Jurkat, Clone E6-1 (cell line): ENCODE data around the gene RUVBL1.

ENCODE experiments used
- DNase-seq: peaks from one replicate; pipeline ENCODE4 v3.0.0-alpha.2; 2011; ENCODE audit warnings: low read depth, low spot score
- H3K4me3 ChIP-seq: 2 replicates; pipeline ENCODE4 v1.5.1; 2011; ENCODE audit warnings: mild to moderate bottlenecking, low read length, control low read depth, moderate library complexity

RUVBL1 gene

GRCh38 chr3:128144512-128145187, 21.0 kb upstream of the RUVBL1 start:
- DNase-seq, result no peak
- no peak overlapping the region for H3K4me3 ChIP-seq

DNA sequence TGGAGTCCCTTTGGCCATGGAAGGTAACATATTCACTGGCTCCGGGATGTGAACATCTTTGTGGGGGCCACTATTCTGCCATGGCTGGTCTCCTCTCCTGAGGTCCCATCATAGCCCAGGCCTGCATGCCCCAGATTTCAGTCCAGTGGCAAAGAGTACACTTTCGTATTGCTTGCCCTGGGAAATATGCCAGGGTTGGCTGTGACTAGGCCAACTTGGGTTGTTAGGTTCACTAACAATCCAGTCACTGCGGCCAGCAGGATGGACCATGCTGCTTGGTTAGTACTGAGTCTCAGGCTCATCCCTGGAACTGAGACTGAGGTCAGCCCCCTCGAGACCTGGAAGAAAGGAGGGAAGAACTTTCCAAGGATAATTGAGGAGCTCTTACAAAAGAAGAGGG, 19.9 kb upstream of the RUVBL1 start:
- no peak for DNase-seq
- no peak overlapping the region for H3K4me3 ChIP-seq

GRCh38 chr3:128133273-128133883, 9.8 kb upstream of the RUVBL1 start:
- no peak overlapping the region for H3K4me3 ChIP-seq
- DNase-seq, result peak; percentile 44

DNA sequence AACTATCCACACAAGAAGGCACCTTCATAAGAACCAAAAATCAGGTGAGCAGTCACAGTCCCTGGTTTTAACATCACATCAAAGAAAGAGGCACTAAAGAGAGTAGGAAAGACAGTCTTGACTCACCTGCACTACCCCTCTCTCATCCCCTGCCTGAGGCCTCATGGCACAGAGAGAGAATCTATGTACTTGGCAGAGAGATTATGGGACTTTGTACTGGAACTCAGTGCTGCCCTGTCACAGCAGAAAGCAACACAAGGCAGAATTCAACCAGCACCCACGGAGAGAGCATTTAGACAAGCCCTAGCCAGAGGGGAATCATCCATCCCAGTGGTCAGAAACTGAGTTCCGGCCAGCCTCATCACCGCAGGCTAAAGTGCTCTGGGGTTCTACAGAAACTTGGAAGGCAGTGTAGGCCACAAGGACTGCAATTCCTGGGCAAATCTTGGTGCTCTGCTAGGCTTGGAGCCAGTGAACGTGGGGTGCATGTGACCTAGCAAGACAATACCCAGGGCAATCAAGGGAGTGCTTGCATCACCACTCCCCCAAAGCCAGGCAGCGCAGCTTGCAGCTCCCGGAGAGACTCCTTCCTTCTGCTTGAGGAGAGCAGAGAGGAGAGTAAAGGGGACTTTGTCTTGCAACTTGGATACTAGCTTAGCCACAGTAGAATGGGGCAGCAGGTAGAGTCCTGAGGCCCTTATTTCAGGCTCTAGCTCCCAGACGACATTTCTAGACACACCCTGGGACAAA, 8.5 kb upstream of the RUVBL1 start:
- no peak for DNase-seq
- H3K4me3 ChIP-seq, result no peak overlapping the region

DNA sequence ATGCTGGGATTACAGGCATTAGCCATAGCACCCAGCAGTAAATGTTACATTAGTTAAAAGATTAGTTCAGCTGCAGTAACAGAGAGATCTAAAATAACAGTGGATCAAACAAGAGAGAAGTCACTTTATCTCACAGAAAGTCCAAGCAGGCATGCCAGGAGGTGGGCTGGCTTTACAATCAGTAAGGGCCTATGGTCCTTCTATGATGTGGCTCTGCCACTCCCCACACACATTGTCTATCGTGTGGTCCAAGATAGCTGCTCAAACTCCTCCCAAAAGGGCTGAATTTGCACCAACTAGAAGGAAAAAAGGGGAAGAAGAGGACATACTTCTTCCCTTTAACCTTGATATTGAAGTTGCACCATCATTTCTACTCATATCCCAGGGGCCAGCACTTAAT, 4.6 kb upstream of the RUVBL1 start:
- H3K4me3 ChIP-seq, result no peak overlapping the region
- no peak for DNase-seq

DNA sequence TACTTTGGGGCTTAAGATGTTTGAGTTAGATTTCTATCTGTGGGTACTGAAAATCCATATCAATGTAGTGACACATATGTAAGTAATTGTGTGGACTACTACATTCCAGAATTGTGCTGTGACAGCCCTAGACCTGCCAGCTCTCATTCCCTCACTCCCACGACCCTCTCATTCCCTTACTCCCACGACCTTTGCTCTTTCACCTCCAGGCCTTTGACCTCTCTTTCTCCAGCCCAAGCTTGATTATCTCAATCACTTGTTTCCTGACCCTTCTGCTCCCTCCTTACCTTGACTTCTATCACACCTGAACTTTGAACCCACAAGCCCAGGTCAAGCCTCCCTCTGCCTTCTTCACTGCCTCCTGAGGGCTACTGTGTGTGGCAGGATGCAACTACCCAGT, 3.6 kb upstream of the RUVBL1 start:
- DNase-seq, result no peak
- H3K4me3 ChIP-seq, result no peak overlapping the region

GRCh38 chr3:128123156-128123537, 465 bp downstream of the RUVBL1 start:
- H3K4me3 ChIP-seq, result peak overlapping the region; percentile 94
- no peak for DNase-seq

DNA sequence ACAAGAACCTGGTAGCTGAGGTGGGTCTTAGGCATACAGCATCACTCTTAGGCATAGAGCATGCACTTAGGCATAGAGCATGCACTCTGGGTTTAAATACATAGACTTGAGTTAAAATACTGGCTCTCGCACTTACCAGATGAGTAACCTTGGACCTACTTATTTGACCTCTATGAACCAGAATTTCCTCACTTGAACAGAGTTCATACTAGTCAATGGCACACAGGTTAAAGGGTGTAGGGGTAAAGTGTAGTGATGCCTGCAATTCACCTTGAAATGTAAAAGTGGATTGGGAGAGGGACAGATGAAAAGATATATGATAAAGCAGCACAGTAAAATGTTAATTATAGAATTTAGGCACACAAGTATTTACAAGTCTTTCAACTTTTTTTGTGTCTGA, 1.6 kb downstream of the RUVBL1 start:
- H3K4me3 ChIP-seq, result no peak overlapping the region
- DNase-seq, result no peak

- H3K4me3 ChIP-seq, result peak overlapping the region; percentile 3; the same call in 1 of the 2 replicates
Observed at GRCh38 chr3:128113817-128114794, 9.5 kb downstream of the RUVBL1 start.

GRCh38 chr3:128112357-128112968, 11.1 kb downstream of the RUVBL1 start:
- H3K4me3 ChIP-seq, result no peak overlapping the region
- DNase-seq, result peak; percentile 63

More at GRCh38 chr3:128113817-128114794, 9.5 kb downstream of the RUVBL1 start:
- DNase-seq, result peak; percentile 41

DNA sequence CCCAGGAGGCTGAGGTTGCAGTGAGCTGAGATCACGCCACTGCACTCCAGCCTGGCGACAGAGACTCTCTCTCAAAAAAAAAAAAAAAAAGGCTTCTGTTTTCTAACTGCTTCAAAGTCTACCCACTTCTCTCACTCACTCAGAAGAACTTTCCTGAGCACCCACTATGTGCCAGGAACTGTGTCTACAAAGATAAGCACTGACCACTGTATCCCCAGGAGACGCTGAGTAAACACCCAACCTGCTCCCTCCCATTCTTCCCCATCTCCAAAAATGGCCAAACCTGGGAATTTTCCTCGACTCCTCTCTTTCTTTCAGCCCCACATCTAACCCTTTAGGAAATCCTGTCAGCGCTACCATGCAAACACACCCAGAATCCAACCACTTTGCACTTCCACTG, 12.5 kb downstream of the RUVBL1 start:
- no peak overlapping the region for H3K4me3 ChIP-seq
- no peak for DNase-seq

- no peak for DNase-seq
- H3K4me3 ChIP-seq, result no peak overlapping the region
Observed at GRCh38 chr3:128107834-128108233, 15.8 kb downstream of the RUVBL1 start.

DNA sequence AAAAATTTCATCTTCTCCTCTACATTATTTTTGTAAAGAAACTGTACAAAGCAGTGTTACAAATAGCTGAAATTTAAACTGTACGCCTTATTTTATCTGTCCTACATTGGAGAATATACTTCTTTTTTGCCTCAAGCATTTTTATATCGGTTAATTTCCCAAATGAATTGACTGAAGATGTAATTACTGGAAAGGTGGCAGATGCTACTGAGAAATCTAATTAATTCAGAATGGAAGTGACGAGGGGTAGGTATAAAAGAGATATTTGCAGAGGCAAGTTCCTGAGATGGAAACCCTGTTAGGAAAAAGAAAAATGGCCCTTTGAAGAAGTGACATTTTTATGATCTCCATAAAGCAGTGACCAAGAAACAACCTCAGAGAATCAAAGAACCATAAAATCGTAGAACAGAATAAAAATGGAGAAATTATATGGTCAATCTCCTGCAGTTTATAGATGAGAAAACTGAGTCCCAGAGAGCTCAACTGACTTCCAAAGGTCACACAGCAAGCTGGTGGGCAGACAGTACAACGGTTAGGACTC, 20.4 kb downstream of the RUVBL1 start:
- no peak for DNase-seq

GRCh38 chr3:128100638-128101037, 23.0 kb downstream of the RUVBL1 start:
- no peak overlapping the region for H3K4me3 ChIP-seq
- DNase-seq, result no peak

More for the DNA sequence above, 20.4 kb downstream of the RUVBL1 start:
- H3K4me3 ChIP-seq, result no peak overlapping the region

DNA sequence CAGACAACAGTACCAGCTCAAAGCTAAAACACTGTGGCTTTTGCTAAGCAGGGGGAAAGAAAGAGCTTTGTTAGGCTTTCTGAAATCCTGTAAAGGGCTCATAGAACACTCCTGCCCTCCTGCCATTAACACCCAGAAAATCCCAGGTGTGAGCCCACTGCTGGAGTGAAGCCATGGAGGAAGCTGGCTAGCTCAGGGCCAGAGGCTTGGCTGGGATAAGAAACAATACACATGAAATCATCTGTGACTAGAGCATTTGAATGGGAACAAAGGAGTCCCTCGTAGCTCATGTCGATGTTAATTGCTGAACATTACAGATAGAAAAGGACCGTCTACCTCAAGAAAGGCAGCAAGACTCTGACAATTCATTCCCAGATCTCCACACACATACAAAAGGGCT, 23.5 kb downstream of the RUVBL1 start:
- no peak for DNase-seq
- H3K4me3 ChIP-seq, result no peak overlapping the region

DNA sequence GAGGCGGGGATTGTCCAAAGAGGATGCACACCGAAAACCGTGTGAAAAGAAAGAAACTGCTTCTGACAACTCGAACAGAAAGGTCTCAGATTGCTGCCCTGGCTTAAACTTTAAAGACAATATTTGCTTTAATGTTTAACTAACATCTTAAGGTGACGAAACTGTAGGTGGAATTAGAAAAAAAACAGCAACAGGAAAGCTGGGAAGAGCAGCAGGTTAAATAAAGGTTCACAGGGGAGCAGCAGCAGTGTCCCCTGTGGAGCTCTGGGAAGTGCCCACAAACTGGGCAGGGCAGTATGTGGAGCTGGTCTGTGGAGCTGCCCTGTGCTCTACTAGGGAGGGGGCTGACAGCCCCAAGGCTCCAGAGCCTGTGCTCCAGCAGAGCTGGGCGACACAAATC, 25.4 kb downstream of the RUVBL1 start:
- H3K4me3 ChIP-seq, result no peak overlapping the region
- no peak for DNase-seq

GRCh38 chr3:128095222-128095703, 28.3 kb downstream of the RUVBL1 start:
- peak; percentile 46 for DNase-seq
- no peak overlapping the region for H3K4me3 ChIP-seq
